Measurements from ENCODE around the gene CBX7. TPM values are rescaled to one million over a fixed set of nuclear protein-coding genes. Genes with fewer than 3 reads are reported as not detected.
A peak's percentile ranks its signal among the peaks of the same experiment; 100 is the strongest.

Gene CBX7
- total RNA-seq, 1 donor, result 14.5 TPM

DNA sequence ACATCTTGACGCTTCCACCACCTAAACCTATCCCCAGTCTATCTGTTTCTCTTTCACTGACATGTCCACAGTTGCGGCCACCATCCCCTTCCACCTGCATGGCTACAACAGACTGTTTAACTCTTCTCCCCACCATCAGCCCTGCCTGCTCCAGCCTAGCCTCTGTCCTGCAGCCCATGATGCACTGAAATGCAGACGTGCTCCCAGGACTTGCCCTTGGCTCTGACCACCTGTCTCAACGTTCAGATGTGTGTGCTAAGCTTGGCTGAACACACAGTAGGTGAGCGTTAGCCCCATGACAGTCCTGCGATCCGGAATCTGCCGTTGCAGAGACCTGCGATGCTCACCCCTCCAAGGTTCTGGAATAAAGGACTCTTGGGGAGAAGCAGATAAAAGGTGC, 22.7 kb downstream of the CBX7 start:
- Histone ChIP-seq H3K9me3 (ENCODE audit: low read depth, low read length) (no peaks in the 10 kb centered on the region), H3K36me3 (ENCODE audit: insufficient read depth, low read length) (no peaks in the 10 kb centered on the region), H4K20me1 (ENCODE audit: insufficient read depth, low read length) (no peaks in the 10 kb centered on the region), H3K79me2 (ENCODE audit: insufficient read depth, low read length) (no peaks in the 10 kb centered on the region), H2AFZ (ENCODE audit: low read length) (no peak overlapping the region), H3K4me3 (ENCODE audit: insufficient read depth, low read length) (no peak overlapping the region), H3K4me2 (ENCODE audit: insufficient read depth, low read length) (no peak overlapping the region), H3K4me1 (ENCODE audit: insufficient read depth, low read length) (peaks cover 5% of the 10 kb centered on the region), H3K27ac (ENCODE audit: low read depth, low read length) (no peak overlapping the region), H3K27me3 (ENCODE audit: insufficient read depth, low read length) (no peaks in the 10 kb centered on the region)
- TF ChIP-seq, protein P1, sequence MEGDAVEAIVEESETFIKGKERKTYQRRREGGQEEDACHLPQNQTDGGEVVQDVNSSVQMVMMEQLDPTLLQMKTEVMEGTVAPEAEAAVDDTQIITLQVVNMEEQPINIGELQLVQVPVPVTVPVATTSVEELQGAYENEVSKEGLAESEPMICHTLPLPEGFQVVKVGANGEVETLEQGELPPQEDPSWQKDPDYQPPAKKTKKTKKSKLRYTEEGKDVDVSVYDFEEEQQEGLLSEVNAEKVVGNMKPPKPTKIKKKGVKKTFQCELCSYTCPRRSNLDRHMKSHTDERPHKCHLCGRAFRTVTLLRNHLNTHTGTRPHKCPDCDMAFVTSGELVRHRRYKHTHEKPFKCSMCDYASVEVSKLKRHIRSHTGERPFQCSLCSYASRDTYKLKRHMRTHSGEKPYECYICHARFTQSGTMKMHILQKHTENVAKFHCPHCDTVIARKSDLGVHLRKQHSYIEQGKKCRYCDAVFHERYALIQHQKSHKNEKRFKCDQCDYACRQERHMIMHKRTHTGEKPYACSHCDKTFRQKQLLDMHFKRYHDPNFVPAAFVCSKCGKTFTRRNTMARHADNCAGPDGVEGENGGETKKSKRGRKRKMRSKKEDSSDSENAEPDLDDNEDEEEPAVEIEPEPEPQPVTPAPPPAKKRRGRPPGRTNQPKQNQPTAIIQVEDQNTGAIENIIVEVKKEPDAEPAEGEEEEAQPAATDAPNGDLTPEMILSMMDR (IDR thresholded peaks at IDR 0.05; ENCODE audit: extremely low read depth, low read depth, low read length), result no peak
- DNase-seq (ENCODE audit: insufficient read length, low spot score, missing footprints), result peak; percentile 75

DNA sequence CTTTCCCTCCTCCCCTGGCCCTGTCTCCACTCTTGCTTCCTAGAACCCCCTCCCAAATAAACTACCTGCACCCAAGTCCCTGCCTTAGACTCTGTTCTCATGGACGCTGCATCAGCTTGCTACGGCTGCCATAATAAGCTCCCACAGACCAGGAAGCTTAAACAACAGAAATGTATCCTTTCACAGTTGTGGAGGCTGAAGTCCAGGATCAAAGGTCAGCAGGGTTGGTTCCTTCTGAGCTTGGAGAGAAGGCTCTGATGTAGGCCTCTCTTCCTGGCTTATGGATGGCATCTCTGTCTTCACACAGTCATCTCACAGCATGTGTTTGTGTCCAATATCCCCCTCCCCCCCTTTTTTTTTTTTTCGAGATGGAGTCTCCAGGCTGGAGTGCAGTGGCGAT, 23.4 kb downstream of the CBX7 start:
- Histone ChIP-seq H3K4me1 (ENCODE audit: insufficient read depth, low read length) (peaks cover 5% of the 10 kb centered on the region), H2AFZ (ENCODE audit: low read length) (no peak overlapping the region), H4K20me1 (ENCODE audit: insufficient read depth, low read length) (no peaks in the 10 kb centered on the region), H3K4me3 (ENCODE audit: insufficient read depth, low read length) (no peak overlapping the region), H3K4me2 (ENCODE audit: insufficient read depth, low read length) (no peak overlapping the region), H3K9me3 (ENCODE audit: low read depth, low read length) (no peaks in the 10 kb centered on the region), H3K27me3 (ENCODE audit: insufficient read depth, low read length) (no peaks in the 10 kb centered on the region), H3K27ac (ENCODE audit: low read depth, low read length) (no peak overlapping the region), H3K36me3 (ENCODE audit: insufficient read depth, low read length) (no peaks in the 10 kb centered on the region), H3K79me2 (ENCODE audit: insufficient read depth, low read length) (no peaks in the 10 kb centered on the region)
- DNase-seq (ENCODE audit: insufficient read length, low spot score, missing footprints), result peak; percentile 18
- TF ChIP-seq, protein P1 (IDR thresholded peaks at IDR 0.05; ENCODE audit: extremely low read depth, low read depth, low read length), result no peak

DNA sequence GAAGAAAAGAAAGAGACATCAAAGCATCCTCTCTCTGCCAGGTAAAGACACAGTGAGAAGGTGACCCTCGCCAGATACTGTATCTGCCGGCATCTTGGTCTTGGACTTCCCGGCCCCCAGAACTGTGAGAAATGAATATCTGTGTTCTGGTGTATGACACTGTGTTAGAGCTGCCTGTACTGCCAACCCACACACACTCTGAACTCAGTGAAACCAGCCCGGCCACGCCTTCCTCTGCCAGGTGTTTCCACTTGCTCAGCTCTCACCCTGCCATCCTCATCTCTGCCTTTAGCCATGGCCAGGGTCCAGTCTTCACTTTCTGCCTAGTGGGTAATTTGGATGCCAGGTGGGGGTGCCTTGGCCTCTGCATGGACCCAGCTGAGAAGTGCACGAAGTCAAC, 24.0 kb downstream of the CBX7 start:
- H4K20me1 ChIP-seq (ENCODE audit: insufficient read depth, low read length), result no peaks in the 10 kb centered on the region

DNA sequence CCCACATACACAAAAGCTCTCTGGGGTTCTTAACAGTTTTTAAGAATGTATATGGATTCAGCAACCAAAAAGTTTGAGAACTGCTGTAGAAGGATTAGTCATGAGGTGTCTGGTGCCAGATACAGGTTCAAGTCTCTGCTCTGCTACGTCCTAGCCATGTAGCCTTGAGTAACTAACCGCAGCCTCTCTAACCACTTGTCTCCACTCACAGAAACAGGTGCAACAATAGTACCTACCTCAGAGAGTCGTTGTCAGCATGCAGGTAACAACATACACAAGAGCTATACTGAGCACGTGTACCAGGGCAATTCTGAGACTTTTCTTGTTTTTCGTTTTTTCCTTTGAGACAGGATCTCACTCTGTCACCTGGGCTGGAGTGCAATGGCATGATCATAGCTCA, 26.9 kb downstream of the CBX7 start:
- Histone ChIP-seq H3K4me3 (ENCODE audit: insufficient read depth, low read length) (no peak overlapping the region), H3K36me3 (ENCODE audit: insufficient read depth, low read length) (no peaks in the 10 kb centered on the region), H3K79me2 (ENCODE audit: insufficient read depth, low read length) (no peaks in the 10 kb centered on the region), H3K4me2 (ENCODE audit: insufficient read depth, low read length) (no peak overlapping the region), H4K20me1 (ENCODE audit: insufficient read depth, low read length) (no peaks in the 10 kb centered on the region), H2AFZ (ENCODE audit: low read length) (no peak overlapping the region), H3K4me1 (ENCODE audit: insufficient read depth, low read length) (no peaks in the 10 kb centered on the region), H3K27me3 (ENCODE audit: insufficient read depth, low read length) (no peaks in the 10 kb centered on the region), H3K27ac (ENCODE audit: low read depth, low read length) (no peak overlapping the region), H3K9me3 (ENCODE audit: low read depth, low read length) (no peaks in the 10 kb centered on the region)
- DNase-seq (ENCODE audit: insufficient read length, low spot score, missing footprints), result peak; percentile 30
- TF ChIP-seq, protein P1 (IDR thresholded peaks at IDR 0.05; ENCODE audit: extremely low read depth, low read depth, low read length), result no peak

More for the DNA sequence above, 24.0 kb downstream of the CBX7 start:
- Histone ChIP-seq H3K27ac (ENCODE audit: low read depth, low read length) (no peak overlapping the region), H3K4me2 (ENCODE audit: insufficient read depth, low read length) (no peak overlapping the region), H3K27me3 (ENCODE audit: insufficient read depth, low read length) (no peaks in the 10 kb centered on the region), H3K9me3 (ENCODE audit: low read depth, low read length) (no peaks in the 10 kb centered on the region), H2AFZ (ENCODE audit: low read length) (no peak overlapping the region), H3K4me1 (ENCODE audit: insufficient read depth, low read length) (peaks cover 5% of the 10 kb centered on the region), H3K79me2 (ENCODE audit: insufficient read depth, low read length) (no peaks in the 10 kb centered on the region), H3K36me3 (ENCODE audit: insufficient read depth, low read length) (no peaks in the 10 kb centered on the region), H3K4me3 (ENCODE audit: insufficient read depth, low read length) (no peak overlapping the region)
- no peak for DNase-seq (ENCODE audit: insufficient read length, low spot score, missing footprints)
- TF ChIP-seq, protein P1 (IDR thresholded peaks at IDR 0.05; ENCODE audit: extremely low read depth, low read depth, low read length), result no peak

Data from osteoblast (primary cell).